Body of pancreas (tissue), 4 donors: ENCODE results near the gene MXRA7. TPM values are rescaled to one million over a fixed set of nuclear protein-coding genes. Genes with fewer than 3 reads are reported as not detected.
A peak's percentile ranks its signal among the peaks of the same experiment; 100 is the strongest.

Source experiments
- ATAC-seq: fragments of 150-250 bp; one replicate; pipeline ENCODE4 v1.9.1; 2016
- DNase-seq, 4 donors: peaks; one replicate each; pipeline ENCODE4 v3.0.0-alpha.2; 2019
- H3K27ac ChIP-seq, 4 donors: fragments of 200-600 bp; sonication (generic); 1 replicate in 3 of 4; 2 replicates in 1 of 4; pipeline versions ENCODE4 v1.5.1 to v1.6.1; 2016 to 2019; ENCODE audit warnings: mild to moderate bottlenecking in 1 of 4, mixed read lengths in 1 of 4, moderate library complexity in 1 of 4
- H3K27me3 ChIP-seq, 2 donors: fragments of 200-600 bp; sonication (generic); one replicate each; pipeline ENCODE4 v1.6.0; 2016; ENCODE audit warnings: mild to moderate bottlenecking in 1 of 2
- H3K36me3 ChIP-seq, 2 donors: fragments of 200-600 bp; sonication (generic); replicated peaks in 1 of 2; 2 replicates each; pipeline ENCODE4 v1.5.1; 2016; ENCODE audit warnings: low read depth in 2 of 2; ENCODE audit not compliant: insufficient read depth in 1 of 2
- H3K4me1 ChIP-seq: fragments of 200-600 bp; sonication (generic); one replicate; pipeline ENCODE4 v1.6.0; 2016
- H3K4me3 ChIP-seq, 2 donors: fragments of 200-600 bp; sonication (generic); 1 replicate in 1 of 2; 2 replicates in 1 of 2; pipeline ENCODE4 v1.5.1; 2016 to 2019
- H3K9me3 ChIP-seq, 3 donors: fragments of 200-600 bp; sonication (generic); 1 replicate in 2 of 3; 2 replicates in 1 of 3; pipeline ENCODE4 v1.5.1; 2016
- POLR2A ChIP-seq, 3 donors: fragments of 450-650 bp; IDR thresholded peaks; one replicate each; pipeline ENCODE4 v1.6.1; 2016; ENCODE audit warnings: antibody characterized with exemption in 3 of 3, mild to moderate bottlenecking in 2 of 3
- WGBS, 2 donors: methylation state at CpG; one replicate each; pipeline ENCODE4 v1.1.5; 2017; 5-methylcytosine and 5-hydroxymethylcytosine counted together
- intact Hi-C: fragments of 100-400 bp; cut with DNase I; formaldehyde crosslinking; loops from one replicate; pipeline ENCODE4 v1.15.1; 2023
- total RNA-seq, 2 donors: library from RNA; depleted of rRNA; stranded (reverse); fragments of >200 nt; gene quantifications; one replicate each; pipeline ENCODE4 v1.1.0, GENCODE V29; 2016
- TF ChIP-seq, protein P1 (sequence below), 7 experiments: fragments of 450-650 bp in 4 of 7; fragments of 200-600 bp in 3 of 7; sonication (generic) in 3 of 7; IDR thresholded peaks; one replicate each; pipeline ENCODE4 v1.5.1; 2016 to 2019; ENCODE audit warnings: antibody characterized with exemption in 7 of 7

MXRA7 gene
- total RNA-seq, 2 donors from 2014 or later: 71.9 to 87.4 TPM

DNA sequence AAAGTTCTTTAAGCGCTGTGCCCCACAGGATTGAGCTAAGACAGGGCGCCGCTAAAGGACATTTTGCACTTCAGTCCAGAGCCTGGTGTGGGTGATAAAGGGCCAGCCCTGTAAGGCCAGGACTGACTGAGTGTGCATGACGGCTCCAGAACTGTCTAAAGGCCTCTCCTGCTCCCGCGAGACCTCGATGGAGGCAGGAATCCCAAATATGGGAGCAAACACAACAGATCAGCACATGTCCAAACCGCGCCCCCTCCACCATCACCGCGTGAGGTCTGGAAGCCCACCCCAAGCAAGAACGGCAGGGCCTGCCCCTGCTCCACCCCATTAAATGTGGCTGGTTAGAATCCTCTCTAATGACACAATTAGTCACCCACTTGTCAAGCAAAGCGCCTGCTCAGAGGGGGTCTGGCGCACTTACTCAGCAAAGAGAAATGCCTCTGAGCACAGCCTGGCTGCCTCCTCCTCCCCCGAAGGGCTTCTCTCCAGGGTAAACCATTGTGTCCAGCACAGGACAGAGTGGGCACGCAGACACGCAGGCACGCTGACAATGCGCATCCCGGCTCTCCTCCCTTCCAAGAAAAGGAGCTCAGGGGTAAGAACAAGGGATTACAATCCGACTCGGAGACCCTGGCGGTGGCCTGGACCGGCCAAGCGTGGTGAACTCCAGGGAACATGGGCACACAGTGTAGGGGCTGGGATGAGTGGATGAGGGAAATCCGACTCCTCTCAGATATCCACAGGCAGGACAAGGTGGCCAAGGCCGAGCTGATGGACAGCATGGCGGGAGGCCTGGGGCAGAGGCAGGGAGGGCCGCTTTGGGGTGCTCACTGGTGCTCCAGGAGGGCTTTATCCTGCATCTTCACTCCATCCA, 1.5 kb downstream of the MXRA7 start:
- intact Hi-C loops: no loop called here
- no peak overlapping the region for H3K4me3 ChIP-seq
- ATAC-seq (peak; percentile 57), DNase-seq (peak; percentile 58 to 83 (median 69))
- TF ChIP-seq, protein P1, sequence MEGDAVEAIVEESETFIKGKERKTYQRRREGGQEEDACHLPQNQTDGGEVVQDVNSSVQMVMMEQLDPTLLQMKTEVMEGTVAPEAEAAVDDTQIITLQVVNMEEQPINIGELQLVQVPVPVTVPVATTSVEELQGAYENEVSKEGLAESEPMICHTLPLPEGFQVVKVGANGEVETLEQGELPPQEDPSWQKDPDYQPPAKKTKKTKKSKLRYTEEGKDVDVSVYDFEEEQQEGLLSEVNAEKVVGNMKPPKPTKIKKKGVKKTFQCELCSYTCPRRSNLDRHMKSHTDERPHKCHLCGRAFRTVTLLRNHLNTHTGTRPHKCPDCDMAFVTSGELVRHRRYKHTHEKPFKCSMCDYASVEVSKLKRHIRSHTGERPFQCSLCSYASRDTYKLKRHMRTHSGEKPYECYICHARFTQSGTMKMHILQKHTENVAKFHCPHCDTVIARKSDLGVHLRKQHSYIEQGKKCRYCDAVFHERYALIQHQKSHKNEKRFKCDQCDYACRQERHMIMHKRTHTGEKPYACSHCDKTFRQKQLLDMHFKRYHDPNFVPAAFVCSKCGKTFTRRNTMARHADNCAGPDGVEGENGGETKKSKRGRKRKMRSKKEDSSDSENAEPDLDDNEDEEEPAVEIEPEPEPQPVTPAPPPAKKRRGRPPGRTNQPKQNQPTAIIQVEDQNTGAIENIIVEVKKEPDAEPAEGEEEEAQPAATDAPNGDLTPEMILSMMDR (IDR thresholded peaks at IDR 0.05): no peak
- peak; percentile 29 to 80 (median 78) for TF ChIP-seq POLR2A (IDR thresholded peaks at IDR 0.05)
- no peaks in the 10 kb centered on the region for H3K9me3 ChIP-seq
- H3K4me1 ChIP-seq: peaks cover 39% of the 10 kb centered on the region
- H3K27ac ChIP-seq: peak overlapping the region; percentile 65 to 86 (median 82)
- WGBS, 2 donors: 63 to 71% methylated on average over 14 to 29 of the region's 29 CpGs
- no peaks in the 10 kb centered on the region for H3K36me3 ChIP-seq
- no peaks in the 10 kb centered on the region for H3K27me3 ChIP-seq

DNA sequence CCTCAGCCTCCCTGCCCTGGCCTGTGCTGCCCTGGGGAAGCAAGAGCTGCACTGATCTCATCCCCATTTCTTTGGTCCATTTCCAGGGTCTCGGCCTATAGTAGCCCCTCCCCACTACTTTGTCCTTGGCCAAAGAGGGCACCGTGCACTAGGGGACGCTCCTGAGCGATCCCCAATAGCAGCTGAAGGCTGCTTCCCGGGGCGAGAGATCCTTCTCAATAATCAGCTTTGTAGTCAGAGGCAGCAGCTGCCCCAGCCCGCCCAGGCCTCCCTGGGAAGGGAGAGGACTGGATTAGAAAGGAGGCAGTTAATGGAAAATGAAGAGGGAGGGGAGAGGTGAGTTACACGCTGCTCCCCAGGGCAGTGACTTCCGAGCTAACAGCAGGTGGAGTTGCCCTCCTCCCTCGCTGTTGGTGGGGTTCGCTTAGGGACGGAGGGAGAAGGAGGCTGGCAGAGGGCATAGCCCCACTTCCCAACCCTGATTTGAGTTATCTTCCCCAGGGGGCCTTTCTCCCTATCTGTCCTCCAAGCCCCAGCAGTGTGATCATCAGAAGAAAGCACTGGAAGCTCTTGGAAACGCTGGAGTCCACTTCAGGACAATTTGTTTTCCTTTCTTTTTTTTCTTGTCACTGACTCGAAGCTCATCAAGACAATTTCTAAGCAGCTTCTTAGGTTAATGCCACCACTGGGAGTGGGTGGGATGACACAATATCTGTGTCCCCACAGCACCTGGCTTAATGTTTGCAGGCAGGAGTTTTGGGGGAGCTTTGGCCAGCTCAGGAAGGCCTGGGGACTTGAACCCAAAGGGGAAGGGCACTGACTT, 2.6 kb downstream of the MXRA7 start:
- no peak overlapping the region for H3K4me3 ChIP-seq
- intact Hi-C loops: no loop called here
- H3K4me1 ChIP-seq: peaks cover 39% of the 10 kb centered on the region

DNA sequence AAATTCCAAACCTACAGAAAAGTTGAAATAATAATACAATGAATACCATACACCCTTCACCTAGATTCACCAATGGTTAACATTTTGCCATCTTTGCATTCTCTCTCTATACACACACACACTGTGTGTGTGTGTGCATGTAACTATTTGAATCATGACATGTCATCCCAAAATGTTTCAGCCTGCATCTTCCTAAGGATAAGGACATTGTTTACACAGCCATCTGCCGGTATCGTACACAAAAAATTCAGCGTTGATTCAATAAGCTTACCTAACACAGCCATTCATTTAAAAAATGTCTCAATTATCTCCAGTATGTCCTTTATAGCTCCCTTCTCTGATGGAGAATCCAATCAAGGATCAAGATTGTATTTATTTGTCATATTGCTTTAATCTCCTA, 3.9 kb downstream of the MXRA7 start:
- 93 to 94% methylated on average over 3 of the region's 3 CpGs for WGBS, 2 donors
- intact Hi-C loops: no loop called here
- H3K4me3 ChIP-seq: no peak overlapping the region
- H3K36me3 ChIP-seq: no peaks in the 10 kb centered on the region
- H3K27ac ChIP-seq: no peak overlapping the region
- H3K27me3 ChIP-seq: no peaks in the 10 kb centered on the region
- no peak for DNase-seq
- no peak for TF ChIP-seq POLR2A (IDR thresholded peaks at IDR 0.05)
- TF ChIP-seq, protein P1 (IDR thresholded peaks at IDR 0.05): no peak
- peaks cover 38% of the 10 kb centered on the region for H3K4me1 ChIP-seq
- ATAC-seq: no peak
- no peaks in the 10 kb centered on the region for H3K9me3 ChIP-seq

More for the DNA sequence above, 2.6 kb downstream of the MXRA7 start:
- no peaks in the 10 kb centered on the region for H3K27me3 ChIP-seq
- no peak for TF ChIP-seq POLR2A (IDR thresholded peaks at IDR 0.05)
- TF ChIP-seq, protein P1 (IDR thresholded peaks at IDR 0.05): peak in 4 of 7 experiments; percentile 12 to 35 (median 24)
- no peak for ATAC-seq
- H3K36me3 ChIP-seq: no peaks in the 10 kb centered on the region
- DNase-seq: peak in 2 of 4 donors; percentile 35 to 57
- H3K27ac ChIP-seq: peak overlapping the region; percentile 65 to 86 (median 82)
- H3K9me3 ChIP-seq: no peaks in the 10 kb centered on the region
- 37 to 42% methylated on average over 12 to 14 of the region's 14 CpGs for WGBS, 2 donors

DNA sequence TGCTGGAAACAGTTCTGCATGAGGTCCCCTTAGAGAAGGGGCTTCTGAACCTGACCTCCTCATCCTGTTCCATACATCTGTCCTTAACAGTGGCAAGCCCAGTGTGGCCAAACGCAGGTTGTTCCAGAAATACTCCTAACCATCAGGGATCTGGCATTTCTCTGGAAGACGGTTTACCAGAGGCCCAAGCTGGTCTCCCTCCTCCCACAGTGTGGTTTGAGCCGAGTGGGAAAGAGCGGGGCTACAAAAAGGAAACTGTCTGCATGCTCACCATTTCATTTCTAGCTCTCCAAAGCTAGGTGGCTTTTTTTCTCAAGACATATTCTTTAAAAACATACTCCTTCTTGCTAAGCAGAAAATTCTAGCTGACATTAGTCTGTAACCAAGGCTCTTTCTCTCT, 6.0 kb downstream of the MXRA7 start:
- no peaks in the 10 kb centered on the region for H3K36me3 ChIP-seq
- ATAC-seq (no peak), DNase-seq (no peak)
- H3K4me3 ChIP-seq: no peak overlapping the region
- H3K27ac ChIP-seq: no peak overlapping the region
- no peaks in the 10 kb centered on the region for H3K27me3 ChIP-seq
- H3K4me1 ChIP-seq: peaks cover 37% of the 10 kb centered on the region
- intact Hi-C loops: no loop called here
- TF ChIP-seq, protein P1 (IDR thresholded peaks at IDR 0.05): no peak
- no peak for TF ChIP-seq POLR2A (IDR thresholded peaks at IDR 0.05)
- H3K9me3 ChIP-seq: no peaks in the 10 kb centered on the region
- 69 to 78% methylated on average over 4 of the region's 4 CpGs for WGBS, 2 donors
